GM12878 (cell line): ENCODE data around the gene KLHL36. TPM values are rescaled to one million over a fixed set of nuclear protein-coding genes. Genes with fewer than 3 reads are reported as not detected.

Source experiments
- ATAC-seq: fragments of 200-7000 bp; cut with Tn5 transposase; 3 replicates; pipeline ENCODE4 v1.9.1; 2020; ENCODE audit warnings: mild to moderate bottlenecking, moderate library complexity
- BruUV-seq: library from RNA; stranded (reverse); fragments of 400-500 nt; replicated peaks from 2 replicates; lab custom pipeline; 2021; lab: Mats Ljungman, UMichigan
- CTCF ChIA-PET: fragments of 300-600 bp; sonication (Branson Sonifier 250); formaldehyde crosslinking; extraction: SDS; loops from one replicate; lab custom pipeline; 2021; ENCODE audit warnings: inconsistent platforms; lab: Yijun Ruan, JAX
- POLR2A ChIA-PET: fragments of 350-600 bp; formaldehyde crosslinking; extraction: SDS; loops from one replicate; lab custom pipeline; 2021; ENCODE audit warnings: inconsistent platforms; lab: Charles Lee
- RAD21 ChIA-PET: fragments of 300-600 bp; sonication (Branson Sonifier 250); formaldehyde crosslinking; loops from one replicate; lab custom pipeline; 2023; ENCODE audit warnings: antibody characterized with exemption; ENCODE audit not compliant: unreplicated experiment; lab: Charles Lee
- SMC1A ChIA-PET: fragments of 300-600 bp; sonication (Branson Sonifier 250); formaldehyde crosslinking; loops from one replicate; lab custom pipeline; 2023; ENCODE audit not compliant: unreplicated experiment, uncharacterized antibody; lab: Charles Lee
- DNase-seq: peaks from one replicate; pipeline ENCODE4 v3.0.0-alpha.2; 2011; ENCODE audit warnings: low read depth, low spot score
- FAIRE-seq: peaks from 3 replicates; lab custom pipeline; 2011; peaks lifted over from hg19 to GRCh38; lab: Jason Lieb, UNC
- H2AFZ ChIP-seq: 2 replicates; pipeline ENCODE4 v1.6.0; 2011; ENCODE audit warnings: low read depth, low read length, control low read depth; ENCODE audit not compliant: control insufficient read depth
- H3K27ac ChIP-seq: 2 replicates; pipeline ENCODE4 v1.5.1; 2011; ENCODE audit warnings: control low read depth; ENCODE audit not compliant: control insufficient read depth, insufficient read depth
- H3K27me3 ChIP-seq, 2 experiments: replicated peaks in 1 of 2; 2 replicates each; pipeline versions ENCODE4 v1.6.0 to v1.6.1; 2011; ENCODE audit warnings: low read length in 1 of 2; ENCODE audit not compliant: control insufficient read depth in 2 of 2, insufficient read depth in 2 of 2
- H3K36me3 ChIP-seq, 2 experiments: 2 replicates each; pipeline ENCODE4 v1.5.1; 2011; ENCODE audit warnings: low read length in 1 of 2; ENCODE audit not compliant: control insufficient read depth in 2 of 2, insufficient read depth in 2 of 2
- H3K4me1 ChIP-seq: 2 replicates; pipeline ENCODE4 v1.6.1; 2011; ENCODE audit warnings: mild to moderate bottlenecking, low read length, moderate library complexity, mixed read lengths; ENCODE audit not compliant: control insufficient read depth, insufficient read depth
- H3K4me2 ChIP-seq: 2 replicates; pipeline ENCODE4 v1.6.0; 2011; ENCODE audit warnings: control low read depth; ENCODE audit not compliant: control insufficient read depth, insufficient read depth
- H3K4me3 ChIP-seq: fragments of 200-600 bp; sonication (generic); 2 replicates; pipeline ENCODE4 v1.5.1; 2016
- H3K79me2 ChIP-seq: 2 replicates; pipeline ENCODE4 v1.6.0; 2011; ENCODE audit warnings: low read length; ENCODE audit not compliant: control insufficient read depth, insufficient read depth
- H3K9ac ChIP-seq: 2 replicates; pipeline ENCODE4 v1.8.0; 2011; ENCODE audit warnings: low read length, control low read depth, mixed read lengths; ENCODE audit not compliant: control insufficient read depth, insufficient read depth
- H3K9me3 ChIP-seq: replicated peaks from 3 replicates; pipeline ENCODE4 v1.5.1; 2011; ENCODE audit warnings: mild to moderate bottlenecking, low read length; ENCODE audit not compliant: control insufficient read depth, insufficient read depth
- H4K20me1 ChIP-seq: 2 replicates; pipeline ENCODE4 v1.6.0; 2011; ENCODE audit not compliant: control insufficient read depth, insufficient read depth
- CREB1 ChIP-seq: IDR thresholded peaks from 2 replicates; pipeline ENCODE4 v1.6.1; 2012; ENCODE audit warnings: low read depth, mild to moderate bottlenecking, inconsistent platforms
- EGR1 ChIP-seq, 2 experiments: IDR thresholded peaks; 1 replicate in 1 of 2; 2 replicates in 1 of 2; pipeline ENCODE4 v1.6.1; 2011 to 2012; ENCODE audit warnings: low read depth in 2 of 2, low read length in 2 of 2, borderline replicate concordance in 1 of 2, mild to moderate bottlenecking in 1 of 2, moderate library complexity in 1 of 2
- MEF2B ChIP-seq: fragments of 450-650 bp; IDR thresholded peaks from 2 replicates; pipeline ENCODE4 v1.6.1; 2018; ENCODE audit warnings: mild to moderate bottlenecking, moderate library complexity; ENCODE audit not compliant: partially characterized antibody, poor library complexity, severe bottlenecking
- NFIC ChIP-seq: IDR thresholded peaks from 2 replicates; pipeline ENCODE4 v1.6.1; 2012; ENCODE audit warnings: low read depth, mild to moderate bottlenecking, inconsistent platforms, low read length, moderate library complexity
- WRNIP1 ChIP-seq: IDR thresholded peaks from 2 replicates; pipeline ENCODE4 v1.6.1; 2011; ENCODE audit warnings: low read depth, low read length, improper control_type of control experiment, borderline replicate concordance
- ZNF274 ChIP-seq: IDR thresholded peaks from one replicate; pipeline ENCODE4 v1.8.0; 2011; ENCODE audit not compliant: insufficient read length, insufficient read depth
- WGBS: methylation state at CpG from one replicate; pipeline ENCODE4 v1.1.6; 2016; ENCODE audit warnings: low lambda C conversion rate; ENCODE audit not compliant: insufficient replicate concordance, insufficient coverage; ENCODE audit errors: missing lambda C conversion rate; 5-methylcytosine and 5-hydroxymethylcytosine counted together
- in situ Hi-C: fragments of 300-500 bp; cut with MboI; formaldehyde crosslinking; loops from 9 replicates; pipeline ENCODE4 v1.14.3; 2018; ENCODE audit warnings: mixed read lengths
- intact Hi-C: fragments of 100-400 bp; cut with micrococcal nuclease; formaldehyde crosslinking; loops from one replicate; pipeline ENCODE4 v1.14.2; 2022; ENCODE audit not compliant: unreplicated experiment
- polyA plus RNA-seq, 11 experiments: library from polyadenylated mRNA; depleted of rRNA in 4 of 11; unstranded in 6 of 11; stranded (reverse) in 5 of 11; fragments of >200 nt; fragmentation: Nextera tagmentation in 4 of 11; fragmentation: Illumina TruSeq in 1 of 11; extraction: Ambion mirVana in 4 of 11; extraction: Trizol in 1 of 11; gene quantifications; 1 replicate in 1 of 11; 2 replicates in 10 of 11; pipeline versions ENCODE4 v1.2.1 to v1.2.3, GENCODE V29; 2011 to 2016; ENCODE audit warnings: inconsistent platforms in 2 of 11, missing spikeins in 2 of 11, low read depth in 1 of 11
- total RNA-seq, 4 experiments: library from RNA; depleted of rRNA in 3 of 4; stranded (reverse); fragments of >200 nt in 3 of 4; fragmentation: Illumina TruSeq in 1 of 4; extraction: Trizol in 1 of 4; gene quantifications; 2 replicates each; pipeline versions ENCODE4 v1.2.1 to v1.2.3, GENCODE V29; 2013 to 2021

The KLHL36 gene
- total and polyA plus RNA-seq, 10 of the 15 experiments (the other 5 are each of a cell fraction or from before 2014, with no cell fraction given) = 2.6 to 45.3 (median 16.8) TPM

DNA sequence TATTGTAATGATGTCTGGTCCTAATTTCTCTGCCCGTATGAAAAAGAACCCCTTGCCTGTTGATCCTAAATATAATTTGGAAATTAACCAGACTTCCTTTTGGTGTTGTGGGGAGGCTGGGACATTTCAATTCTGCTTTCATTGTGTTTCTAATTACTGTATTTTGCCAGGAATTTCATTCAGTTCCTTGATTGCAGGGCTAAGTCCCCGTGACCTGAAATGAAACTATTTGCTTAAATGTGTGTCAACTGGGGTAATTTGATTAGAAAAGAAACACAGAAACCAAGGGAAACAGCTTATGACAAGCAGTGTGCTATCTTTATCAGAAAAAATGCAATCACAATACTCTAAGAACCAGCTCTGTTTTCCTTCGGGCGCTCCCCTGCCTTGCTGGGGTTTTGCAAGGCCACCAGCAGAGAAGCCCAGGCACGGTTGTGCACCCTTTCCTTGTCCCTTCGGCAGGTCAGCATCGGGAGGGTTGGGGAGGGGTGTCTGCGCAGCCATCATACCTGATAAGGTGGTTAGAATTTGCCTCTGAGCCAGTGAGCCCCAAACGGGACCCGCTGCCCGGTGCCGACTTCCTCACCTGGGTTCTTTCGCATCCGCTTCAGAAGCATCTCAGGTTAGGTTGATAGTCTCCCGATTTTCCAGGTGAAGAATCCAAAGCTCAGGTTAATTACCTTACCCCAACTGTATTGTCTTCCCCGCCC lies 19.4 kb downstream of the KLHL36 start:
- WGBS = 97% methylated on average over 16 of the region's 16 CpGs
- H3K4me1 ChIP-seq = peaks cover 22% of the 10 kb centered on the region
- peaks cover 2 to 8% of the 10 kb centered on the region in 2 experiments for H3K36me3 ChIP-seq
- in situ Hi-C loops = no loop called here
- no peak for ATAC-seq
- ChIA-PET SMC1A (interaction anchor here (6.9 kb wide), 1 partner anchor 57 kb away, joined by 65 read pairs; no protein-coding TSS in a partner anchor), POLR2A (no interaction called here), CTCF (interaction anchor here (0.9 to 1.0 kb wide), 2 partner anchors 14 to 62 kb away, joined by 3 read pairs; no protein-coding TSS in a partner anchor), RAD21 (interaction anchor here (1.9 kb wide), 1 partner anchor 58 kb away, joined by 10 read pairs; no protein-coding TSS in a partner anchor)
- no peak overlapping the region for H3K4me2 ChIP-seq
- no peak overlapping the region for H3K4me3 ChIP-seq
- TF ChIP-seq NFIC (no peak), EGR1 (IDR thresholded peaks at IDR 0.05; ENCODE audit: borderline replicate concordance in 1 of 2, low read depth in 2 of 2, low read length in 2 of 2) (no peak), MEF2B (no peak)
- H3K9ac ChIP-seq = no peak overlapping the region
- no peak for DNase-seq
- no peaks in the 10 kb centered on the region for H3K9me3 ChIP-seq
- FAIRE-seq = no peak
- H2AFZ ChIP-seq = no peak overlapping the region
- no TSS peak for BruUV-seq
- H3K27ac ChIP-seq = no peak overlapping the region
- no peaks in the 10 kb centered on the region; the same call in 1 of the 2 replicates for H3K79me2 ChIP-seq
- intact Hi-C loops = no loop called here
- no peaks in the 10 kb centered on the region for H3K27me3 ChIP-seq
- no peaks in the 10 kb centered on the region for H4K20me1 ChIP-seq

DNA sequence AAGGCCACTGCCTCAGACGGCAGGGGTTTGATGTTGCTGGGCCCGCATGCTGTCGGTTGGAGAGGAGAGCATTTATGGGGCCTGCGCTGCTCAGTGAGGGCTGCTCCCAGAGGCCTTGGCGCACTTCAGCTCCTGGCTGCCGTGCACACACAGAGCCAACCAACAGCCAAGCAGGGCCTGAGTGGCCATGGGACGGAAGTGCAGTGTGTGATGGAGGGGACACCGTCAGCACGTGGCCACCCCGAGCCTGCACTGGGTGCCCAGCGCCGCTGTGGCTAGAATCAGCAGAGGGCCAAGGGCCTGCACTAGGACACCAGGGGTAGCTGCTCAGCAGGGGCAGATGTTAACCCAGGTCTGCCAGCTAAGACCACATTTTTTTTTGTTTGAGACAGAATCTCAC lies 21.8 kb downstream of the KLHL36 start:
- no peaks in the 10 kb centered on the region for H4K20me1 ChIP-seq
- in situ Hi-C loops = no loop called here
- no peak for ATAC-seq
- H3K27me3 ChIP-seq = no peaks in the 10 kb centered on the region
- H3K4me3 ChIP-seq = no peak overlapping the region
- DNase-seq = no peak
- BruUV-seq = no TSS peak
- no peak overlapping the region for H3K9ac ChIP-seq
- H2AFZ ChIP-seq = no peak overlapping the region
- H3K27ac ChIP-seq = no peak overlapping the region
- CTCF ChIA-PET = interaction anchor here (0.6 to 2.1 kb wide), 6 partner anchors 8 to 69 kb away, joined by 3 to 12 read pairs (median 4); no protein-coding TSS in a partner anchor
- RAD21 ChIA-PET = interaction anchor here (0.8 to 1.9 kb wide), 4 partner anchors 18 to 160 kb away, joined by 3 to 10 read pairs (median 4); no protein-coding TSS in a partner anchor
- H3K79me2 ChIP-seq = no peaks in the 10 kb centered on the region
- 89% methylated on average over 12 of the region's 12 CpGs for WGBS
- POLR2A ChIA-PET = interaction anchor here (0.6 kb wide), 1 partner anchor 301 kb away, joined by 7 read pairs; no protein-coding TSS in a partner anchor
- no peak for TF ChIP-seq CREB1
- TF ChIP-seq WRNIP1 = no peak
- no peak for TF ChIP-seq ZNF274
- H3K36me3 ChIP-seq = peaks cover 2% of the 10 kb centered on the region in 2 experiments; a peak in 3 of 4 replicates
- intact Hi-C loops = no loop called here
- SMC1A ChIA-PET = interaction anchor here (1.1 to 6.9 kb wide), 3 partner anchors 17 to 68 kb away, joined by 3 to 65 read pairs (median 4); no protein-coding TSS in a partner anchor
- no peaks in the 10 kb centered on the region for H3K9me3 ChIP-seq
- no peak overlapping the region for H3K4me2 ChIP-seq
- FAIRE-seq = no peak
- no peaks in the 10 kb centered on the region for H3K4me1 ChIP-seq
